GM21447 (cell line): ENCODE results near the gene PRPF4.
"Not testable (repeated sequence)": the region's sequence is repeated elsewhere in the genome, so short reads cannot be mapped to it uniquely, and the experiment has no call there.

Source experiments
- ATAC-seq: cut with Tn5 transposase; IDR thresholded peaks from one replicate; pipeline ENCODE4 v1.9.1; 2021; ENCODE audit not compliant: unreplicated experiment

PRPF4 gene

GRCh38 chr9:113267911-113268566 lies 7.4 kb upstream of the PRPF4 start:
- no peak for ATAC-seq

GRCh38 chr9:113269355-113269754 lies 6.1 kb upstream of the PRPF4 start:
- no peak for ATAC-seq

- ATAC-seq = no peak
Measured at GRCh38 chr9:113269871-113270270, 5.6 kb upstream of the PRPF4 start.

- peak; percentile 8 for ATAC-seq
Measured at GRCh38 chr9:113274474-113275156, 843 bp upstream of the PRPF4 start.

- ATAC-seq = no peak
Measured at GRCh38 chr9:113278840-113279239, 3.4 kb downstream of the PRPF4 start.

GRCh38 chr9:113281356-113281755 lies 5.9 kb downstream of the PRPF4 start:
- no peak for ATAC-seq

- no peak for ATAC-seq
Measured at GRCh38 chr9:113289091-113289490, 13.6 kb downstream of the PRPF4 start.

GRCh38 chr9:113290052-113290607 lies 14.7 kb downstream of the PRPF4 start:
- no peak for ATAC-seq

GRCh38 chr9:113293285-113293878 lies 17.9 kb downstream of the PRPF4 start:
- no peak for ATAC-seq

- not testable (repeated sequence) for ATAC-seq
Measured at GRCh38 chr9:113296247-113296646, 20.8 kb downstream of the PRPF4 start.

- ATAC-seq = no peak
Measured at GRCh38 chr9:113296796-113297558, 21.5 kb downstream of the PRPF4 start.

- ATAC-seq = no peak
Measured at GRCh38 chr9:113298311-113298710, 22.9 kb downstream of the PRPF4 start.

GRCh38 chr9:113298924-113299770 lies 23.7 kb downstream of the PRPF4 start:
- ATAC-seq = no peak

GRCh38 chr9:113299800-113300292 lies 24.4 kb downstream of the PRPF4 start:
- no peak for ATAC-seq

- ATAC-seq = no peak
Measured at GRCh38 chr9:113301548-113301947, 26.1 kb downstream of the PRPF4 start.

GRCh38 chr9:113302792-113303418 lies 27.4 kb downstream of the PRPF4 start, which contains the start of gene RNF183:
Gene RNF183, minus strand, starts transcription at chr9:113303376. Its CDS starts 5,192 bp downstream, at chr9:113298184.
- ATAC-seq = no peak

- ATAC-seq = no peak
Measured at GRCh38 chr9:113306566-113306965, 31.1 kb downstream of the PRPF4 start.

GRCh38 chr9:113307396-113307975 lies 32.0 kb downstream of the PRPF4 start:
- ATAC-seq = no peak

GRCh38 chr9:113309204-113309813 lies 33.9 kb downstream of the PRPF4 start:
- ATAC-seq = no peak
